ENCODE data around the gene GEN1.

- no peak for TF ChIP-seq CTCF (IDR thresholded peaks at IDR 0.05)
- no peak for TF ChIP-seq POLR2A (IDR thresholded peaks at IDR 0.05)
Observed at GRCh38 chr2:17815468-17816184, 61.7 kb downstream of the GEN1 start.

Data from upper lobe of left lung (tissue), 4 donors.